MCF 10A (cell line): ENCODE results near the gene SELENOV. TPM values are rescaled to one million over a fixed set of nuclear protein-coding genes. Genes with fewer than 3 reads are reported as not detected.

Experiments
- BruUV-seq: library from RNA; stranded (reverse); fragments of 400-500 nt; replicated peaks from 2 replicates; lab custom pipeline; 2021; lab: Mats Ljungman, UMichigan
- CTCF ChIA-PET: fragments of 300-600 bp; sonication (Branson Sonifier 250); formaldehyde crosslinking; extraction: SDS; loops from one replicate; lab custom pipeline; 2021; ENCODE audit warnings: antibody characterized with exemption, inconsistent platforms; lab: Yijun Ruan, JAX
- POLR2A ChIA-PET: fragments of 300-600, 350-650 bp; sonication (Branson Sonifier 250); formaldehyde crosslinking; extraction: SDS; loops from one replicate; lab custom pipeline; 2020; ENCODE audit warnings: antibody characterized with exemption, inconsistent platforms; lab: Yijun Ruan, JAX
- DNase-seq: peaks from one replicate; pipeline ENCODE4 v3.0.0-alpha.2; 2018; ENCODE audit not compliant: unreplicated experiment
- H3K27ac Mint-ChIP-seq: one replicate; pipeline ENCODE4 v1.8.0; 2022; ENCODE audit warnings: mild to moderate bottlenecking, low read depth, mixed read lengths; ENCODE audit not compliant: unreplicated experiment
- H3K27me3 Mint-ChIP-seq: one replicate; pipeline ENCODE4 v1.8.0; 2022; ENCODE audit warnings: mixed read lengths; ENCODE audit not compliant: insufficient read depth, unreplicated experiment
- H3K36me3 Mint-ChIP-seq: one replicate; pipeline ENCODE4 v1.8.0; 2022; ENCODE audit warnings: mild to moderate bottlenecking, moderate library complexity, mixed read lengths; ENCODE audit not compliant: insufficient read depth, unreplicated experiment
- H3K4me1 Mint-ChIP-seq: one replicate; pipeline ENCODE4 v1.8.0; 2022; ENCODE audit warnings: mixed read lengths; ENCODE audit not compliant: insufficient read depth, unreplicated experiment
- H3K4me3 Mint-ChIP-seq: one replicate; pipeline ENCODE4 v1.8.0; 2022; ENCODE audit warnings: mild to moderate bottlenecking, moderate library complexity, mixed read lengths; ENCODE audit not compliant: unreplicated experiment
- H3K9me3 Mint-ChIP-seq: one replicate; pipeline ENCODE4 v1.8.0; 2022; ENCODE audit warnings: mixed read lengths; ENCODE audit not compliant: unreplicated experiment
- CTCF ChIP-seq: fragments of 200-600 bp; IDR thresholded peaks from one replicate; pipeline ENCODE4 v1.8.0; 2022; ENCODE audit warnings: antibody characterized with exemption, mild to moderate bottlenecking; ENCODE audit not compliant: unreplicated experiment
- intact Hi-C: fragments of 100-400 bp; cut with micrococcal nuclease; formaldehyde crosslinking; loops from 2 replicates; pipeline ENCODE4 v1.14.1; 2022
- total RNA-seq: library from RNA; stranded (reverse); gene quantifications from 2 replicates; pipeline ENCODE4 v1.2.3, GENCODE V29; 2022

SELENOV gene
- total RNA-seq, 1 experiment from 2014 or later = not detected

DNA sequence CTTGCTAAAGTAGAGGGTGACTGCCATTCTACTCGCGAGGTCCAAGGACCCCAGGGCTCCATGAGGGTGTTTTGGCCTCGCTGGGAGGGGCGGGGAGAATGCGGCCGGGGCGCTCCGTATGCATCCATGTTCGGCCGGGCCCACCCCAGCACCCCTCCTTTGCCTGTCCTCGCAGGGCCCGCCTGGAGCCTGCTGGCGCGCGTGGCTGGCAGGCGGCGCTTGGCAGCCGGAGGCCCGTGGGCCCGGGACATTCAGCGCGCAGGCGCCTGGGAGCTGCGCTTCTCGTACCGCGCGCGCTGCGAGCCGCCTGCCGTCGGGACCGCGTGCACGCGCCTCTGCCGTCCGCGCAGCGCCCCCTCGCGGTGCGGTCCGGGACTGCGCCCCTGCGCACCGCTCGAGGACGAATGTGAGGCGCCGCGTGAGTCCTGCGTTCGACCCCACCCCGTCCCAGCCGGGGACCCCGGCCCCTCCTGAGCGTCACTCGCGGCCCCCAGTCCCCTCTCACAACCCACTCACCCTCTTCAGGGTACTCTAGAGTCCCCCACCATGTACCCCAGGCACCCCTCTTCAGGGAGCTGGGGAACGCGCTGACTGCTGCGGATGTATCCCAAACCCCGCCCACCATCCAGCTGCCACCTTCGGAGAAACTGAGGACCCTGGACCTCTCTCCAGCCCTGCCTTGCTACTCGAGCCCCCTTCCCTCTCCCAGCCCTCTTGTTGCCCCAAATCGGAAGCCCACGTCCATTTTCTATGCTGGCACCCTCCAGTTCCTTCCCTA is 12.1 kb upstream of the SELENOV start:
- CTCF ChIA-PET = interaction anchor here (0.5 to 1.1 kb wide), 10 partner anchors 8 to 64 kb away, joined by 3 to 6 read pairs (median 3); partner anchors contain the start of gene EID2B
- no peak overlapping the region for H3K27ac Mint-ChIP-seq
- POLR2A ChIA-PET = interaction anchor here (0.9 kb wide), 1 partner anchor 62 kb away, joined by 4 read pairs; no protein-coding TSS in a partner anchor
- no peak overlapping the region for H3K4me3 Mint-ChIP-seq
- intact Hi-C loops = no loop called here
- BruUV-seq = no TSS peak
- no peaks in the 10 kb centered on the region for H3K9me3 Mint-ChIP-seq
- DNase-seq = peak; percentile 69
- peak; percentile 77 for TF ChIP-seq CTCF
- peaks cover 7% of the 10 kb centered on the region for H3K4me1 Mint-ChIP-seq
- H3K27me3 Mint-ChIP-seq = peaks cover 56% of the 10 kb centered on the region
- no peaks in the 10 kb centered on the region for H3K36me3 Mint-ChIP-seq

DNA sequence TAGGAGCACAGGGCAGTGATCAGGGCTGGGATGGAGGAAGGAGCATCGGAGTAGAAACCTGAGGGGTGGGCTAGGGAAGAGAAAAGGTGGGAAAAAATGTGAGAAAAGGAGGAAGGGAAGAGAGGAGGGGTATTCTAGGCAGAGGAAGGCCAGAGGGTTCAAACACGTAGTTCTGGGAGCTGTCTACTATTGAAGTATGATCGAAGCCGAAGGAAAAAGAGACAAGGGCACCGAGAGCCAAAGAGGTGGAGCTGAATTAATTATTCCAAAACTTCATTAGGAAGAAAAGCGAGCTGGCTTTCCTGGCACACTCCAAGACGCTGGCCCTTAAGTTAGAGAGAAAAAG is 8.4 kb upstream of the SELENOV start:
- ChIA-PET CTCF (interaction anchor here (0.6 kb wide), 1 partner anchor 62 kb away, joined by 3 read pairs; no protein-coding TSS in a partner anchor), POLR2A (no interaction called here)
- no peak for DNase-seq
- H3K27me3 Mint-ChIP-seq = peaks cover 33% of the 10 kb centered on the region
- no peak overlapping the region for H3K27ac Mint-ChIP-seq
- no peak for TF ChIP-seq CTCF
- BruUV-seq = no TSS peak
- H3K9me3 Mint-ChIP-seq = no peaks in the 10 kb centered on the region
- H3K36me3 Mint-ChIP-seq = no peaks in the 10 kb centered on the region
- intact Hi-C loops = no loop called here
- peak overlapping the region; percentile 71 for H3K4me3 Mint-ChIP-seq
- no peaks in the 10 kb centered on the region for H3K4me1 Mint-ChIP-seq

DNA sequence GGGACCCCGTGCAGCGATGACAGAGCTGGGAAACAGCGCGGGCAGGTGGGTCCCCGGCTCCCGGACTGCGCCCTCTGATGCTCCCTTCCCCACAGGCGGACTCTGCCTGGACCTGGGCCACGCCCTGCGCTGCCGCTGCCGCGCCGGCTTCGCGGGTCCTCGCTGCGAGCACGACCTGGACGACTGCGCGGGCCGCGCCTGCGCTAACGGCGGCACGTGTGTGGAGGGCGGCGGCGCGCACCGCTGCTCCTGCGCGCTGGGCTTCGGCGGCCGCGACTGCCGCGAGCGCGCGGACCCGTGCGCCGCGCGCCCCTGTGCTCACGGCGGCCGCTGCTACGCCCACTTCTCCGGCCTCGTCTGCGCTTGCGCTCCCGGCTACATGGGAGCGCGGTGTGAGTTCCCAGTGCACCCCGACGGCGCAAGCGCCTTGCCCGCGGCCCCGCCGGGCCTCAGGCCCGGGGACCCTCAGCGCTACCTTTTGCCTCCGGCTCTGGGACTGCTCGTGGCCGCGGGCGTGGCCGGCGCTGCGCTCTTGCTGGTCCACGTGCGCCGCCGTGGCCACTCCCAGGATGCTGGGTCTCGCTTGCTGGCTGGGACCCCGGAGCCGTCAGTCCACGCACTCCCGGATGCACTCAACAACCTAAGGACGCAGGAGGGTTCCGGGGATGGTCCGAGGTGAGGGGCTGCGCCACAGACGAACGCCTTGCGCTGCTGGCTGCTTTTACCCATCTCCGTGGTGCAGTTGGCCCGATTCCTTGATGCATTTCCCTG is 7.8 kb upstream of the SELENOV start:
- BruUV-seq = no TSS peak
- Mint-ChIP-seq H3K27me3 (peaks cover 33% of the 10 kb centered on the region), H3K4me3 (peak overlapping the region; percentile 71), H3K9me3 (no peaks in the 10 kb centered on the region), H3K4me1 (no peaks in the 10 kb centered on the region), H3K36me3 (no peaks in the 10 kb centered on the region), H3K27ac (no peak overlapping the region)
- no peak for TF ChIP-seq CTCF
- POLR2A ChIA-PET = no interaction called here
- peak; percentile 27 for DNase-seq
- CTCF ChIA-PET = no interaction called here
- intact Hi-C loops = no loop called here

- Mint-ChIP-seq H3K4me1 (no peaks in the 10 kb centered on the region), H3K36me3 (no peaks in the 10 kb centered on the region), H3K9me3 (no peaks in the 10 kb centered on the region), H3K4me3 (peak overlapping the region; percentile 71), H3K27me3 (peaks cover 33% of the 10 kb centered on the region), H3K27ac (no peak overlapping the region)
- DNase-seq = no peak
- TF ChIP-seq CTCF = no peak
- ChIA-PET POLR2A (no interaction called here), CTCF (interaction anchor here (0.6 to 0.7 kb wide), 2 partner anchors 20 to 117 kb away, joined by 3 read pairs; partner anchors contain the start of gene PAF1)
- BruUV-seq = TSS peak; percentile 24
- intact Hi-C loops = no loop called here
These were observed 7.1 kb upstream of the SELENOV start for GRCh38 chr19:39507715-39508364.
